H9 (cell line): ENCODE results near the gene TMEM131. TPM values are rescaled to one million over a fixed set of nuclear protein-coding genes. Genes with fewer than 3 reads are reported as not detected.

Experiments used
- DNase-seq: peaks from one replicate; pipeline ENCODE4 v3.0.0-alpha.2; 2017
- H2AFZ ChIP-seq: one replicate; pipeline ENCODE4 v1.6.1; 2013; ENCODE audit warnings: mild to moderate bottlenecking, low read length, control low read depth, moderate library complexity
- H2AK5ac ChIP-seq: 2 replicates; pipeline ENCODE4 v1.6.1; 2013; ENCODE audit warnings: low read length, control low read depth, mixed read lengths; ENCODE audit not compliant: insufficient read length
- H2BK120ac ChIP-seq: one replicate; pipeline ENCODE4 v1.6.1; 2013; ENCODE audit warnings: low read depth, mild to moderate bottlenecking, low read length, control low read depth, inconsistent platforms; ENCODE audit not compliant: poor library complexity, severe bottlenecking
- H2BK12ac ChIP-seq: 2 replicates; pipeline ENCODE4 v1.6.1; 2013; ENCODE audit warnings: low read length, control low read depth, mixed read lengths, low read depth; ENCODE audit not compliant: insufficient read length
- H2BK15ac ChIP-seq: 2 replicates; pipeline ENCODE4 v1.6.1; 2013; ENCODE audit warnings: low read depth, low read length, control low read depth
- H2BK20ac ChIP-seq: one replicate; pipeline ENCODE4 v1.6.1; 2013; ENCODE audit warnings: low read depth, mild to moderate bottlenecking, low read length, control low read depth, inconsistent platforms; ENCODE audit not compliant: poor library complexity, severe bottlenecking
- H2BK5ac ChIP-seq: 2 replicates; pipeline ENCODE4 v1.6.1; 2013; ENCODE audit warnings: low read length, control low read depth, mixed read lengths; ENCODE audit not compliant: insufficient read length
- H3K14ac ChIP-seq: 2 replicates; pipeline ENCODE4 v1.6.1; 2013; ENCODE audit warnings: low read length, control low read depth; ENCODE audit not compliant: insufficient read depth
- H3K18ac ChIP-seq: 2 replicates; pipeline ENCODE4 v1.6.1; 2013; ENCODE audit warnings: low read depth, mild to moderate bottlenecking, mixed read lengths, low read length, control low read depth; ENCODE audit not compliant: insufficient read length
- H3K23ac ChIP-seq: 2 replicates; pipeline ENCODE4 v1.6.1; 2013; ENCODE audit warnings: low read length, control low read depth, mixed read lengths, low read depth; ENCODE audit not compliant: insufficient read length
- H3K23me2 ChIP-seq: 2 replicates; pipeline ENCODE4 v1.6.1; 2013; ENCODE audit warnings: low read depth, mild to moderate bottlenecking, mixed read lengths, low read length, control low read depth; ENCODE audit not compliant: insufficient read length, poor library complexity, severe bottlenecking
- H3K27ac ChIP-seq: 2 replicates; pipeline ENCODE4 v1.5.1; 2013; ENCODE audit warnings: low read length, control low read depth, mixed read lengths, low read depth; ENCODE audit not compliant: insufficient read length
- H3K27me3 ChIP-seq: 2 replicates; pipeline ENCODE4 v1.6.1; 2013; ENCODE audit warnings: low read length, control low read depth, inconsistent platforms; ENCODE audit not compliant: insufficient read depth
- H3K4ac ChIP-seq: 2 replicates; pipeline ENCODE4 v1.6.1; 2013; ENCODE audit warnings: low read depth, mild to moderate bottlenecking, control low read depth, inconsistent platforms, low read length, moderate library complexity
- H3K4me1 ChIP-seq: 2 replicates; pipeline ENCODE4 v1.6.1; 2013; ENCODE audit warnings: low read length, control low read depth, inconsistent platforms; ENCODE audit not compliant: insufficient read depth
- H3K4me2 ChIP-seq: 2 replicates; pipeline ENCODE4 v1.6.1; 2013; ENCODE audit warnings: low read length, control low read depth, mixed read lengths; ENCODE audit not compliant: insufficient read length, insufficient read depth
- H3K56ac ChIP-seq: 2 replicates; pipeline ENCODE4 v1.6.1; 2013; ENCODE audit warnings: low read depth, mild to moderate bottlenecking, mixed read lengths, low read length, control low read depth; ENCODE audit not compliant: insufficient read length
- H3K79me1 ChIP-seq: 2 replicates; pipeline ENCODE4 v1.6.1; 2013; ENCODE audit warnings: low read depth, mild to moderate bottlenecking, moderate library complexity, low read length, control low read depth, inconsistent platforms; ENCODE audit not compliant: insufficient read depth, poor library complexity, severe bottlenecking
- H3K79me2 ChIP-seq: 2 replicates; pipeline ENCODE4 v1.6.1; 2013; ENCODE audit warnings: low read length, control low read depth, inconsistent platforms; ENCODE audit not compliant: insufficient read depth
- H3K9ac ChIP-seq: 2 replicates; pipeline ENCODE4 v1.6.1; 2013; ENCODE audit warnings: low read length, control low read depth, mixed read lengths; ENCODE audit not compliant: insufficient read length; ENCODE audit errors: extremely low read depth
- H3K9me3 ChIP-seq: one replicate; pipeline ENCODE4 v1.6.1; 2013; ENCODE audit warnings: low read depth, low read length, inconsistent platforms; ENCODE audit not compliant: control insufficient read depth
- H3T11ph ChIP-seq: one replicate; pipeline ENCODE4 v1.6.1; 2013; ENCODE audit warnings: mild to moderate bottlenecking, low read length, control low read depth, inconsistent platforms
- H4K20me1 ChIP-seq: one replicate; pipeline ENCODE4 v1.6.1; 2013; ENCODE audit not compliant: control insufficient read depth, insufficient read length, insufficient read depth
- H4K5ac ChIP-seq: 2 replicates; pipeline ENCODE4 v1.6.1; 2013; ENCODE audit warnings: low read depth, mild to moderate bottlenecking, mixed read lengths, low read length, control low read depth; ENCODE audit not compliant: insufficient read length
- H4K8ac ChIP-seq: replicated peaks from 2 replicates; pipeline ENCODE4 v1.6.1; 2013; ENCODE audit warnings: low read length, control low read depth, mixed read lengths, low read depth; ENCODE audit not compliant: insufficient read length
- H4K91ac ChIP-seq: 2 replicates; pipeline ENCODE4 v1.6.1; 2013; ENCODE audit warnings: low read depth, mild to moderate bottlenecking, moderate library complexity, mixed read lengths, low read length, control low read depth; ENCODE audit not compliant: insufficient read length
- H3K27ac Mint-ChIP-seq, 3 experiments: 2 replicates in 2 of 3; 3 replicates in 1 of 3; pipeline ENCODE4 v1.8.0; 2020 to 2021; ENCODE audit warnings: mixed read lengths in 3 of 3, mild to moderate bottlenecking in 1 of 3, moderate library complexity in 1 of 3
- H3K27me3 Mint-ChIP-seq: 2 replicates; pipeline ENCODE4 v1.8.0; 2021; ENCODE audit warnings: low read depth, mild to moderate bottlenecking, moderate library complexity, mixed read lengths
- H3K36me3 Mint-ChIP-seq, 3 experiments: 2 replicates in 2 of 3; 3 replicates in 1 of 3; pipeline ENCODE4 v1.8.0; 2020 to 2021; ENCODE audit warnings: low read depth in 3 of 3, mixed read lengths in 3 of 3; ENCODE audit not compliant: insufficient read depth in 1 of 3
- H3K4me1 Mint-ChIP-seq, 2 experiments: 2 replicates each; pipeline ENCODE4 v1.8.0; 2020; ENCODE audit warnings: mixed read lengths in 2 of 2
- H3K4me3 Mint-ChIP-seq, 2 experiments: 2 replicates in 1 of 2; 3 replicates in 1 of 2; pipeline ENCODE4 v1.8.0; 2020 to 2021; ENCODE audit warnings: mild to moderate bottlenecking in 2 of 2, mixed read lengths in 2 of 2, moderate library complexity in 1 of 2
- H3K9me3 Mint-ChIP-seq, 2 experiments: 2 replicates in 1 of 2; 3 replicates in 1 of 2; pipeline ENCODE4 v1.8.0; 2020; ENCODE audit warnings: mild to moderate bottlenecking in 2 of 2, mixed read lengths in 2 of 2, moderate library complexity in 1 of 2
- CTCF ChIP-seq: fragments of 200-600 bp; sonication (generic); conservative IDR thresholded peaks from 3 replicates; pipeline ENCODE4 v1.8.0; 2021; ENCODE audit warnings: antibody characterized with exemption, mild to moderate bottlenecking
- WGBS: extraction: QIAGEN DNeasy Blood & Tissue Kit; methylation state at CpG from one replicate; pipeline ENCODE4 v1.1.7; 2013; ENCODE audit warnings: missing lambda C conversion rate, low lambda C conversion rate, mixed read lengths; ENCODE audit not compliant: insufficient read length; ENCODE audit errors: extremely low coverage; 5-methylcytosine and 5-hydroxymethylcytosine counted together
- total RNA-seq: library from RNA; stranded (reverse); gene quantifications from 2 replicates; pipeline ENCODE4 v1.2.1, GENCODE V29; 2021

Gene TMEM131
- total RNA-seq, 1 experiment from 2014 or later, result 20.9 TPM

DNA sequence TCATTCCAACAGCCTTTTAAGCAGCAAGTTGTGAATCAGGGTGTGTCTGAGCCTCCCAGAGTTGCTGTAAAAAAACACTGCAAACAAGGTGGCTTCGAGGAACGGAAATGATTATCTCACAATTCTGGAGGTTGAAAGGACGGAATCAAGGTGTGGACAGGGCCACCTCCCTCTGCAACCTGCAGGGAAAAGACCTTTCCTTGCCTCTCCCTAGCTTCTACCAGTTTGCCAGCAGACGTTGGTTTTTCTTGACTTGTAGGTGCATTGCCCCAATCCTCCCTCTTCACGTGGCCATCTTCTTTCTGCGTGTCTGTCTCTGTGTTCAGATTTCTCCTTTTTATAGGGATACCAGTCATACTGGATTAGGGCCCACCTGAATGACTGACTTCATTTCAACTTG is 24.8 kb upstream of the TMEM131 start:
- peaks cover 2% of the 10 kb centered on the region; the same call in 1 of the 2 replicates for H3K27me3 Mint-ChIP-seq
- peaks cover 2 to 5% of the 10 kb centered on the region in 2 experiments for H3K4me1 Mint-ChIP-seq
- no CpG with 5 or more reads among the region's 6 CpGs for WGBS

More for the DNA sequence above, 24.8 kb upstream of the TMEM131 start:
- H3K4me3 Mint-ChIP-seq, result no peak overlapping the region
- Histone ChIP-seq H3K27ac (no peak overlapping the region), H3K14ac (no peak overlapping the region), H4K8ac (no peak overlapping the region), H3K4ac (no peak overlapping the region), H2AFZ (no peak overlapping the region), H3K18ac (no peak overlapping the region), H2BK12ac (no peak overlapping the region), H3K23ac (no peak overlapping the region), H3K4me1 (no peaks in the 10 kb centered on the region), H3K4me2 (no peak overlapping the region), H4K91ac (no peak overlapping the region), H3K79me1 (no peaks in the 10 kb centered on the region), H2BK120ac (no peak overlapping the region), H3K79me2 (no peaks in the 10 kb centered on the region), H2AK5ac (no peak overlapping the region), H3K23me2 (no peaks in the 10 kb centered on the region), H4K20me1 (no peaks in the 10 kb centered on the region), H2BK5ac (no peak overlapping the region), H3K56ac (no peak overlapping the region), H3K9me3 (no peaks in the 10 kb centered on the region), H2BK15ac (no peak overlapping the region), H3K9ac (no peak overlapping the region), H2BK20ac (no peak overlapping the region), H4K5ac (no peak overlapping the region), H3K27me3 (no peaks in the 10 kb centered on the region), H3T11ph (no peak overlapping the region)
- no peak overlapping the region; a peak in 1 of 7 replicates for H3K27ac Mint-ChIP-seq
- TF ChIP-seq CTCF, result no peak
- H3K36me3 Mint-ChIP-seq, result peaks cover 0 to 6% (median 0%) of the 10 kb centered on the region in 3 experiments; a peak in 1 of 7 replicates
- H3K9me3 Mint-ChIP-seq, result peaks cover 9 to 10% of the 10 kb centered on the region in 2 experiments
- DNase-seq, result no peak
